Cortex of kidney (tissue), 1 donor: ENCODE measurements around the gene HLA-G.
"Not testable (repeated sequence)": the region's sequence is repeated elsewhere in the genome, so short reads cannot be mapped to it uniquely, and the experiment has no call there.

Experiments
- DNase-seq: peaks from one replicate; lab custom pipeline; 2025; lab: John Stamatoyannopoulos, UW

The HLA-G gene

DNA sequence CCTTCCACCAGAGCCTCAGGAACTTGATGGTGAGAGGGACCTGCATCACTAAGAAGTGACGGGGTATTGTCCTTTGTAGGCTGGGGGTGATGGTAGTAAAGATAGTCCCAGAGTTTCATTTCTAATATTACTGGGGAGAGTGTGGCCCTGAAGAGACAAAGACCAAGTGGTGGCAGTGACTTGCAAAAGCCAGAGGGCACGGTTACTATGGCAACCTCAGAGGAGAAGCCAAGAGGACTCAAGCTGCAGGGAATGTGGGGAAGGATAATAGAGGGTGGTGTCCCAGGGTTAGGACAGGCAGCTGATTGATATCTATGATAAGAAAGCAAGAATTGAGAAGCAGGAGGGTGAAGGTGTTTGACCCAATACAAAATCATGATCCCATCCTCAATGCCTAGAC, 42.5 kb downstream of the HLA-G start:
- no peak for DNase-seq

DNA sequence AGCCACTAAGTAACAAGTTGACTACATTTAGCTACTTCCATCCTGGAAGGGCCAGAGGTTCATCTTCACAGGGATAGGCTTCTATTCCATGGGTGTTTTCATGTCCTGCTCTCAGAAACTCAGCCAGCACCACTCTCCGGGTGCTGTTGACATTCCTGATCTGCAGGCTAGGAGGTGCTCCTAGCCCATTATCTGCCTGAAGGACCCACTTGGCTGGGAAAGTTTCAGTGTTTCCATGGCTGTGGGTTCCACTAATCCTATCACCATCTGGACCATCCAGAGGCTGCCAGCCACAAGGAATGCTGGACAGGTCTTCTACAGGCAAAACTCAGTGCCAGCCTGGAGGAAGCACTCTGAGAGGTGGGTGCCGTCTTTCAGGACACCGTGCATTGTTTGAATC, 45.2 kb downstream of the HLA-G start:
- no peak for DNase-seq

DNA sequence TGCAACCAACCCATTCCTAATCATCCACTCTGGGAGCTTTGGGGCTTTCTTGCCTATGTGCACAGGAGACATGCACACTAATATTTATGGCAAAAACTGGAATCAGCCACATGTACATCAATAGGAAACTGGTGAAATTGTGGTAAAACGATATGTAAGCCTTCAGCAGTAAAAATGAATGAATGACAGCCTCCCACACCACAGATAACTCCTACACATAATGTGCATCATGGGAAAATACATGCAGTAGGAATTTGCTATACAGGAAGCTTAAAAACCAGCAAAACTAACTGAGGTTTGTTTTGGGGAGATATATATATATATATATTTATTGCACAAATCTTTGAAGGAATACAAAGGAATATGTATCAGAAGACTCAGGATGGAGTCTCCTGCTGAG, 47.6 kb downstream of the HLA-G start:
- no peak for DNase-seq

DNA sequence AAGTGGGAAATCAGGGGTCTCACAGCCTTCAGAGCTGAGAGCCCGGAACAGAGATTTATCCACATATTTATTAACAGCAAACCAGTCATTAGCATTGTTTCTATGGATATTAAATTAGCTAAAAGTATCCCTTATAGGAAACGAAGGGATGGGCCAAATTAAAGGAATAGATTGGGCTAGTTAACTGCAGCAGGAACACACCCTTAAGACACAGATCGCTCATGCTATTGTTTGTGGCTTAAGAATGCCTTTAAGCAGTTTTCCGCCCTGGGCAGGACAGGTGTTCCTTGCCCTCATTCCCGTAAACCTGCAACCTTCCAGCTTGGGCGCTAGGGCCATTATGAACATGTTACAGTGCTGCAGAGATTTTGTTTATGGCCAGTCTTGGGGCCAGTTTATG, 48.1 kb downstream of the HLA-G start:
- DNase-seq = not testable (repeated sequence)
